ENCODE measurements around the gene PCSK1. TPM values are rescaled to one million over a fixed set of nuclear protein-coding genes. Genes with fewer than 3 reads are reported as not detected.
"Not testable (repeated sequence)": the region's sequence is repeated elsewhere in the genome, so short reads cannot be mapped to it uniquely, and the experiment has no call there.

Gene PCSK1
- total RNA-seq, 4 donors from 2014 or later, result 0.11 to 1.3 (median 1.3) TPM; not detected in 1

- Histone ChIP-seq H3K4me1 (no peaks in the 10 kb centered on the region), H3K9me3 (no peaks in the 10 kb centered on the region), H3K4me3 (no peak overlapping the region), H3K27ac (replicated peaks in 1 of 4) (no peak overlapping the region), H3K36me3 (no peaks in the 10 kb centered on the region), H3K27me3 (no peaks in the 10 kb centered on the region)
- WGBS, result 82% methylated on average over 1 of the region's 1 CpG
- TF ChIP-seq CTCF (IDR thresholded peaks at IDR 0.05) (no peak), POLR2AphosphoS5 (IDR thresholded peaks at IDR 0.05) (no peak), EP300 (IDR thresholded peaks at IDR 0.05) (no peak), POLR2A (IDR thresholded peaks at IDR 0.05; ENCODE audit: low read depth) (no peak)
- intact Hi-C loops (cut with DNase I), result no loop called here
- no peak for DNase-seq (ENCODE audit: extremely low spot score)
Observed at GRCh38 chr5:96396878-96397277, 36.2 kb downstream of the PCSK1 start.

- H3K9me3 ChIP-seq; H3K4me1 ChIP-seq; intact Hi-C loops (cut with DNase I); H3K36me3 ChIP-seq; H3K27me3 ChIP-seq; H3K27ac ChIP-seq (replicated peaks in 1 of 4); H3K4me3 ChIP-seq; DNase-seq (ENCODE audit: extremely low spot score): not testable (repeated sequence)
Observed at GRCh38 chr5:96395295-96395694, 37.8 kb downstream of the PCSK1 start.

- 84% methylated on average over 2 of the region's 2 CpGs for WGBS
- TF ChIP-seq POLR2AphosphoS5 (IDR thresholded peaks at IDR 0.05) (no peak), CTCF (IDR thresholded peaks at IDR 0.05) (no peak), EP300 (IDR thresholded peaks at IDR 0.05) (no peak), POLR2A (IDR thresholded peaks at IDR 0.05; ENCODE audit: low read depth) (no peak)
- DNase-seq (ENCODE audit: extremely low spot score), result no peak
- H3K27ac ChIP-seq (replicated peaks in 1 of 4), result no peak overlapping the region
- H3K27me3 ChIP-seq, result no peaks in the 10 kb centered on the region
- intact Hi-C loops (cut with DNase I), result no loop called here
- H3K4me1 ChIP-seq, result no peaks in the 10 kb centered on the region
- no peaks in the 10 kb centered on the region for H3K9me3 ChIP-seq
- no peaks in the 10 kb centered on the region for H3K36me3 ChIP-seq
- H3K4me3 ChIP-seq, result no peak overlapping the region
Observed at GRCh38 chr5:96391921-96392320, 41.1 kb downstream of the PCSK1 start.

- no peaks in the 10 kb centered on the region for H3K36me3 ChIP-seq
- no peak for TF ChIP-seq EP300 (IDR thresholded peaks at IDR 0.05)
- TF ChIP-seq POLR2AphosphoS5 (IDR thresholded peaks at IDR 0.05), result no peak
- no peak for TF ChIP-seq CTCF (IDR thresholded peaks at IDR 0.05)
- no peak for TF ChIP-seq POLR2A (IDR thresholded peaks at IDR 0.05; ENCODE audit: low read depth)
- no peaks in the 10 kb centered on the region for H3K27me3 ChIP-seq
- 83% methylated on average over 3 of the region's 3 CpGs for WGBS
- intact Hi-C loops (cut with DNase I), result no loop called here
- peaks cover 7 to 21% (median 16%) of the 10 kb centered on the region in 4 donors for H3K4me1 ChIP-seq
- H3K4me3 ChIP-seq, result no peak overlapping the region
- no peaks in the 10 kb centered on the region for H3K9me3 ChIP-seq
- H3K27ac ChIP-seq (replicated peaks in 1 of 4), result no peak overlapping the region
- DNase-seq (ENCODE audit: extremely low spot score), result no peak
Observed at GRCh38 chr5:96388176-96388575, 44.9 kb downstream of the PCSK1 start.

- 57% methylated on average over 2 of the region's 2 CpGs for WGBS
- DNase-seq (ENCODE audit: extremely low spot score), result no peak
- intact Hi-C loops (cut with DNase I), result no loop called here
Observed at GRCh38 chr5:96387616-96388015, 45.4 kb downstream of the PCSK1 start.

More at GRCh38 chr5:96387616-96388015, 45.4 kb downstream of the PCSK1 start:
- H3K9me3 ChIP-seq, result no peaks in the 10 kb centered on the region
- H3K4me3 ChIP-seq, result no peak overlapping the region
- no peak overlapping the region for H3K27ac ChIP-seq (replicated peaks in 1 of 4)
- no peaks in the 10 kb centered on the region for H3K27me3 ChIP-seq
- peaks cover 7 to 21% (median 16%) of the 10 kb centered on the region in 4 donors for H3K4me1 ChIP-seq
- no peak for TF ChIP-seq POLR2AphosphoS5 (IDR thresholded peaks at IDR 0.05)
- TF ChIP-seq EP300 (IDR thresholded peaks at IDR 0.05), result no peak
- no peak for TF ChIP-seq POLR2A (IDR thresholded peaks at IDR 0.05; ENCODE audit: low read depth)
- no peak for TF ChIP-seq CTCF (IDR thresholded peaks at IDR 0.05)
- no peaks in the 10 kb centered on the region for H3K36me3 ChIP-seq

Measured in esophagus muscularis mucosa (tissue), 4 donors.